ENCODE data around the gene DQX1. TPM values are rescaled to one million over a fixed set of nuclear protein-coding genes. Genes with fewer than 3 reads are reported as not detected.

Gene DQX1
- total and polyA plus RNA-seq, 2 experiments from 2014 or later, result 0.32 to 0.52 TPM

DNA sequence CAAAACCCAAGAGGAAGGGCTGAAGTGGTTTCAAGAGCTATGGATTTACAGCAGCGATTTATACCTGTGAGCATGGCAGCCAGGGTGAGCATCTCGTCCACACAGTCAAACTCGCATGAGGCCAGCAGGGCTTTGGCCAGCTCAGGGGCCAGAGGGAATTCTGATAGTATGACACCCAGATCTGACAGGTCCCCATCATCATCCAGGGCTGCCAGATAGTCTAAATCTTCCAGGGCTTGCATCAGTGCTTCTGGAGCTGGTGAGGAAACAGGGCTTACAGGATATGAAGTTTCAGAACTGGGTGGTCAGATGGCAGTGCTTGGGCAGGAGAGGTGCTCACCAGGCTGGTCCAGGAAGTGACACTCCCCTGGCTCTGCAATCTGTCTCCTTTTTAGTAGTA lies 3.5 kb downstream of the DQX1 start:
- Histone ChIP-seq H3K4me1 (ENCODE audit: insufficient read depth) (no peaks in the 10 kb centered on the region), H3F3A (replicated peaks; ENCODE audit: low read depth) (0 out of 2 replicates have a peak, but pooled peaks cover 5% of the 10 kb centered on the region), H3K27me3 (ENCODE audit: insufficient read depth) (peaks cover 57% of the 10 kb centered on the region), H3K4me3 (no peak overlapping the region), H3K79me2 (replicated peaks; ENCODE audit: insufficient read depth) (0 out of 2 replicates have a peak, but pooled peaks cover under 1% of the 10 kb centered on the region), H3K27ac (ENCODE audit: low read depth) (no peak overlapping the region), H3K36me3 (ENCODE audit: insufficient read depth) (peaks cover 11% of the 10 kb centered on the region), H3K9me2 (ENCODE audit: insufficient read depth) (no peaks in the 10 kb centered on the region), H2AFZ (no peak overlapping the region), H3K4me2 (no peak overlapping the region), H4K20me1 (replicated peaks; ENCODE audit: insufficient read depth) (peaks cover 4% of the 10 kb centered on the region; the same call in 1 of the 2 replicates)
- no peak overlapping the region for H3K27ac Mint-ChIP-seq
- H3K9me3 Mint-ChIP-seq, result no peaks in the 10 kb centered on the region; the same call in 2 of the 3 replicates
- ATAC-seq, result no peak
- H3K4me1 Mint-ChIP-seq, result peaks cover 5% of the 10 kb centered on the region; the same call in 1 of the 3 replicates
- no peak overlapping the region for H3K4me3 Mint-ChIP-seq
- TF ChIP-seq EZH2phosphoT487 (IDR thresholded peaks at IDR 0.05; ENCODE audit: unreplicated experiment) (no peak), CREB1 (CRISPR knock-in tag; IDR thresholded peaks at IDR 0.05; ENCODE audit: low read depth) (no peak), STAT1 (IDR thresholded peaks at IDR 0.05; ENCODE audit: unreplicated experiment) (no peak), ZNF114 (CRISPR knock-in tag; IDR thresholded peaks at IDR 0.05) (no peak), EZH2 (IDR thresholded peaks at IDR 0.05; ENCODE audit: low read depth, unreplicated experiment) (no peak), ZNF331 (CRISPR knock-in tag; IDR thresholded peaks at IDR 0.05; ENCODE audit: low read depth) (no peak), JUNB (IDR thresholded peaks at IDR 0.05; ENCODE audit: unreplicated experiment) (no peak), POLR2AphosphoS5 (IDR thresholded peaks at IDR 0.05; ENCODE audit: low read depth) (no peak), NANOG (IDR thresholded peaks at IDR 0.05; ENCODE audit: borderline replicate concordance) (no peak)
- TF ChIP-seq, protein P1, sequence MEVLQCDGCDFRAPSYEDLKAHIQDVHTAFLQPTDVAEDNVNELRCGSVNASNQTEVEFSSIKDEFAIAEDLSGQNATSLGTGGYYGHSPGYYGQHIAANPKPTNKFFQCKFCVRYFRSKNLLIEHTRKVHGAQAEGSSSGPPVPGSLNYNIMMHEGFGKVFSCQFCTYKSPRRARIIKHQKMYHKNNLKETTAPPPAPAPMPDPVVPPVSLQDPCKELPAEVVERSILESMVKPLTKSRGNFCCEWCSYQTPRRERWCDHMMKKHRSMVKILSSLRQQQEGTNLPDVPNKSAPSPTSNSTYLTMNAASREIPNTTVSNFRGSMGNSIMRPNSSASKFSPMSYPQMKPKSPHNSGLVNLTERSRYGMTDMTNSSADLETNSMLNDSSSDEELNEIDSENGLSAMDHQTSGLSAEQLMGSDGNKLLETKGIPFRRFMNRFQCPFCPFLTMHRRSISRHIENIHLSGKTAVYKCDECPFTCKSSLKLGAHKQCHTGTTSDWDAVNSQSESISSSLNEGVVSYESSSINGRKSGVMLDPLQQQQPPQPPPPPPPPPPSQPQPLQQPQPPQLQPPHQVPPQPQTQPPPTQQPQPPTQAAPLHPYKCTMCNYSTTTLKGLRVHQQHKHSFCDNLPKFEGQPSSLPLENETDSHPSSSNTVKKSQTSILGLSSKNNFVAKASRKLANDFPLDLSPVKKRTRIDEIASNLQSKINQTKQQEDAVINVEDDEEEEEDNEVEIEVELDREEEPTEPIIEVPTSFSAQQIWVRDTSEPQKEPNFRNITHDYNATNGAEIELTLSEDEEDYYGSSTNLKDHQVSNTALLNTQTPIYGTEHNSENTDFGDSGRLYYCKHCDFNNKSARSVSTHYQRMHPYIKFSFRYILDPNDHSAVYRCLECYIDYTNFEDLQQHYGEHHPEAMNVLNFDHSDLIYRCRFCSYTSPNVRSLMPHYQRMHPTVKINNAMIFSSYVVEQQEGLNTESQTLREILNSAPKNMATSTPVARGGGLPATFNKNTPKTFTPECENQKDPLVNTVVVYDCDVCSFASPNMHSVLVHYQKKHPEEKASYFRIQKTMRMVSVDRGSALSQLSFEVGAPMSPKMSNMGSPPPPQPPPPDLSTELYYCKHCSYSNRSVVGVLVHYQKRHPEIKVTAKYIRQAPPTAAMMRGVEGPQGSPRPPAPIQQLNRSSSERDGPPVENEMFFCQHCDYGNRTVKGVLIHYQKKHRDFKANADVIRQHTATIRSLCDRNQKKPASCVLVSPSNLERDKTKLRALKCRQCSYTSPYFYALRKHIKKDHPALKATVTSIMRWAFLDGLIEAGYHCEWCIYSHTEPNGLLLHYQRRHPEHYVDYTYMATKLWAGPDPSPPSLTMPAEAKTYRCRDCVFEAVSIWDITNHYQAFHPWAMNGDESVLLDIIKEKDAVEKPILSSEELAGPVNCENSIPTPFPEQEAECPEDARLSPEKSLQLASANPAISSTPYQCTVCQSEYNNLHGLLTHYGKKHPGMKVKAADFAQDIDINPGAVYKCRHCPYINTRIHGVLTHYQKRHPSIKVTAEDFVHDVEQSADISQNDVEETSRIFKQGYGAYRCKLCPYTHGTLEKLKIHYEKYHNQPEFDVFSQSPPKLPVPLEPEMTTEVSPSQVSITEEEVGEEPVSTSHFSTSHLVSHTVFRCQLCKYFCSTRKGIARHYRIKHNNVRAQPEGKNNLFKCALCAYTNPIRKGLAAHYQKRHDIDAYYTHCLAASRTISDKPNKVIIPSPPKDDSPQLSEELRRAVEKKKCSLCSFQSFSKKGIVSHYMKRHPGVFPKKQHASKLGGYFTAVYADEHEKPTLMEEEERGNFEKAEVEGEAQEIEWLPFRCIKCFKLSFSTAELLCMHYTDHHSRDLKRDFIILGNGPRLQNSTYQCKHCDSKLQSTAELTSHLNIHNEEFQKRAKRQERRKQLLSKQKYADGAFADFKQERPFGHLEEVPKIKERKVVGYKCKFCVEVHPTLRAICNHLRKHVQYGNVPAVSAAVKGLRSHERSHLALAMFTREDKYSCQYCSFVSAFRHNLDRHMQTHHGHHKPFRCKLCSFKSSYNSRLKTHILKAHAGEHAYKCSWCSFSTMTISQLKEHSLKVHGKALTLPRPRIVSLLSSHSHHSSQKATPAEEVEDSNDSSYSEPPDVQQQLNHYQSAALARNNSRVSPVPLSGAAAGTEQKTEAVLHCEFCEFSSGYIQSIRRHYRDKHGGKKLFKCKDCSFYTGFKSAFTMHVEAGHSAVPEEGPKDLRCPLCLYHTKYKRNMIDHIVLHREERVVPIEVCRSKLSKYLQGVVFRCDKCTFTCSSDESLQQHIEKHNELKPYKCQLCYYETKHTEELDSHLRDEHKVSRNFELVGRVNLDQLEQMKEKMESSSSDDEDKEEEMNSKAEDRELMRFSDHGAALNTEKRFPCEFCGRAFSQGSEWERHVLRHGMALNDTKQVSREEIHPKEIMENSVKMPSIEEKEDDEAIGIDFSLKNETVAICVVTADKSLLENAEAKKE (CRISPR knock-in tag; IDR thresholded peaks at IDR 0.05), result no peak
- TF ChIP-seq, protein P2, sequence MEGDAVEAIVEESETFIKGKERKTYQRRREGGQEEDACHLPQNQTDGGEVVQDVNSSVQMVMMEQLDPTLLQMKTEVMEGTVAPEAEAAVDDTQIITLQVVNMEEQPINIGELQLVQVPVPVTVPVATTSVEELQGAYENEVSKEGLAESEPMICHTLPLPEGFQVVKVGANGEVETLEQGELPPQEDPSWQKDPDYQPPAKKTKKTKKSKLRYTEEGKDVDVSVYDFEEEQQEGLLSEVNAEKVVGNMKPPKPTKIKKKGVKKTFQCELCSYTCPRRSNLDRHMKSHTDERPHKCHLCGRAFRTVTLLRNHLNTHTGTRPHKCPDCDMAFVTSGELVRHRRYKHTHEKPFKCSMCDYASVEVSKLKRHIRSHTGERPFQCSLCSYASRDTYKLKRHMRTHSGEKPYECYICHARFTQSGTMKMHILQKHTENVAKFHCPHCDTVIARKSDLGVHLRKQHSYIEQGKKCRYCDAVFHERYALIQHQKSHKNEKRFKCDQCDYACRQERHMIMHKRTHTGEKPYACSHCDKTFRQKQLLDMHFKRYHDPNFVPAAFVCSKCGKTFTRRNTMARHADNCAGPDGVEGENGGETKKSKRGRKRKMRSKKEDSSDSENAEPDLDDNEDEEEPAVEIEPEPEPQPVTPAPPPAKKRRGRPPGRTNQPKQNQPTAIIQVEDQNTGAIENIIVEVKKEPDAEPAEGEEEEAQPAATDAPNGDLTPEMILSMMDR (conservative IDR thresholded peaks at IDR 0.05; ENCODE audit: low read depth in 2 of 2), result no peak
- TF ChIP-seq, protein P3, sequence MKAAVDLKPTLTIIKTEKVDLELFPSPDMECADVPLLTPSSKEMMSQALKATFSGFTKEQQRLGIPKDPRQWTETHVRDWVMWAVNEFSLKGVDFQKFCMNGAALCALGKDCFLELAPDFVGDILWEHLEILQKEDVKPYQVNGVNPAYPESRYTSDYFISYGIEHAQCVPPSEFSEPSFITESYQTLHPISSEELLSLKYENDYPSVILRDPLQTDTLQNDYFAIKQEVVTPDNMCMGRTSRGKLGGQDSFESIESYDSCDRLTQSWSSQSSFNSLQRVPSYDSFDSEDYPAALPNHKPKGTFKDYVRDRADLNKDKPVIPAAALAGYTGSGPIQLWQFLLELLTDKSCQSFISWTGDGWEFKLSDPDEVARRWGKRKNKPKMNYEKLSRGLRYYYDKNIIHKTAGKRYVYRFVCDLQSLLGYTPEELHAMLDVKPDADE (IDR thresholded peaks at IDR 0.05), result no peak
- TF ChIP-seq, protein P4, sequence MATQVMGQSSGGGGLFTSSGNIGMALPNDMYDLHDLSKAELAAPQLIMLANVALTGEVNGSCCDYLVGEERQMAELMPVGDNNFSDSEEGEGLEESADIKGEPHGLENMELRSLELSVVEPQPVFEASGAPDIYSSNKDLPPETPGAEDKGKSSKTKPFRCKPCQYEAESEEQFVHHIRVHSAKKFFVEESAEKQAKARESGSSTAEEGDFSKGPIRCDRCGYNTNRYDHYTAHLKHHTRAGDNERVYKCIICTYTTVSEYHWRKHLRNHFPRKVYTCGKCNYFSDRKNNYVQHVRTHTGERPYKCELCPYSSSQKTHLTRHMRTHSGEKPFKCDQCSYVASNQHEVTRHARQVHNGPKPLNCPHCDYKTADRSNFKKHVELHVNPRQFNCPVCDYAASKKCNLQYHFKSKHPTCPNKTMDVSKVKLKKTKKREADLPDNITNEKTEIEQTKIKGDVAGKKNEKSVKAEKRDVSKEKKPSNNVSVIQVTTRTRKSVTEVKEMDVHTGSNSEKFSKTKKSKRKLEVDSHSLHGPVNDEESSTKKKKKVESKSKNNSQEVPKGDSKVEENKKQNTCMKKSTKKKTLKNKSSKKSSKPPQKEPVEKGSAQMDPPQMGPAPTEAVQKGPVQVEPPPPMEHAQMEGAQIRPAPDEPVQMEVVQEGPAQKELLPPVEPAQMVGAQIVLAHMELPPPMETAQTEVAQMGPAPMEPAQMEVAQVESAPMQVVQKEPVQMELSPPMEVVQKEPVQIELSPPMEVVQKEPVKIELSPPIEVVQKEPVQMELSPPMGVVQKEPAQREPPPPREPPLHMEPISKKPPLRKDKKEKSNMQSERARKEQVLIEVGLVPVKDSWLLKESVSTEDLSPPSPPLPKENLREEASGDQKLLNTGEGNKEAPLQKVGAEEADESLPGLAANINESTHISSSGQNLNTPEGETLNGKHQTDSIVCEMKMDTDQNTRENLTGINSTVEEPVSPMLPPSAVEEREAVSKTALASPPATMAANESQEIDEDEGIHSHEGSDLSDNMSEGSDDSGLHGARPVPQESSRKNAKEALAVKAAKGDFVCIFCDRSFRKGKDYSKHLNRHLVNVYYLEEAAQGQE (IDR thresholded peaks at IDR 0.05; ENCODE audit: unreplicated experiment), result no peak
- H3K36me3 Mint-ChIP-seq (ENCODE audit: low read depth), result peaks cover 15% of the 10 kb centered on the region
- H3K27me3 Mint-ChIP-seq (ENCODE audit: insufficient read depth, low read depth, poor library complexity), result peaks cover 48% of the 10 kb centered on the region
- no peak for DNase-seq (ENCODE audit: low spot score)

Measured in GM23338 (cell line).